SKM-1 (cell line): ENCODE measurements around the gene SLC26A11.
"Not testable (repeated sequence)": the region's sequence is repeated elsewhere in the genome, so short reads cannot be mapped to it uniquely, and the experiment has no call there.

Experiments used
- DNase-seq: peaks from one replicate; lab custom pipeline; 2025; ENCODE audit not compliant: unreplicated experiment; lab: John Stamatoyannopoulos, UW

Gene SLC26A11

GRCh38 chr17:80260791-80261158 lies 40.5 kb downstream of the SLC26A11 start, which contains the start of gene RNF213:
Gene RNF213 (plus strand): TSS chr17:80260852. CDS start chr17:80263682, 2,830 bp downstream.
- DNase-seq = no peak

- no peak for DNase-seq
Observed at GRCh38 chr17:80261159-80261894, 41.1 kb downstream of the SLC26A11 start.

- no peak for DNase-seq
Observed at GRCh38 chr17:80261895-80262279, 41.7 kb downstream of the SLC26A11 start.

GRCh38 chr17:80262291-80262690 lies 42.1 kb downstream of the SLC26A11 start:
- no peak for DNase-seq

- DNase-seq = no peak
Observed at GRCh38 chr17:80262775-80263244, 42.6 kb downstream of the SLC26A11 start.

GRCh38 chr17:80263253-80264204 lies 43.3 kb downstream of the SLC26A11 start:
- DNase-seq = no peak

GRCh38 chr17:80264205-80265075 lies 44.2 kb downstream of the SLC26A11 start:
- DNase-seq = no peak

GRCh38 chr17:80265205-80266068 lies 45.2 kb downstream of the SLC26A11 start:
- no peak for DNase-seq

- no peak for DNase-seq
Observed at GRCh38 chr17:80267391-80267790, 47.2 kb downstream of the SLC26A11 start.

GRCh38 chr17:80268427-80268826 lies 48.2 kb downstream of the SLC26A11 start:
- DNase-seq = no peak

- DNase-seq = no peak
Observed at GRCh38 chr17:80269405-80269807, 49.2 kb downstream of the SLC26A11 start.

- no peak for DNase-seq
Observed at GRCh38 chr17:80270104-80270503, 49.9 kb downstream of the SLC26A11 start.

- DNase-seq = no peak
Observed at GRCh38 chr17:80270836-80271235, 50.6 kb downstream of the SLC26A11 start.

GRCh38 chr17:80272366-80272765 lies 52.1 kb downstream of the SLC26A11 start:
- DNase-seq = no peak

- no peak for DNase-seq
Observed at GRCh38 chr17:80274331-80274730, 54.1 kb downstream of the SLC26A11 start.

- DNase-seq = no peak
Observed at GRCh38 chr17:80274871-80275449, 54.7 kb downstream of the SLC26A11 start.

GRCh38 chr17:80275857-80276256 lies 55.6 kb downstream of the SLC26A11 start:
- not testable (repeated sequence) for DNase-seq

- no peak for DNase-seq
Observed at GRCh38 chr17:80277751-80278671, 57.8 kb downstream of the SLC26A11 start.
